C4-2B (cell line): ENCODE data around the gene RHNO1.
A peak's percentile ranks its signal among the peaks of the same experiment; 100 is the strongest.
"Not testable (repeated sequence)": the region's sequence is repeated elsewhere in the genome, so short reads cannot be mapped to it uniquely, and the experiment has no call there.

Experiments
- H3K27ac ChIP-seq: fragments of 450-650 bp; 2 replicates; pipeline ENCODE4 v1.5.1; 2017
- ZFX ChIP-seq: fragments of 450-650 bp; IDR thresholded peaks from 2 replicates; pipeline ENCODE4 v1.6.1; 2017
- TF ChIP-seq, protein P1 (sequence below): fragments of 450-650 bp; conservative IDR thresholded peaks from 2 replicates; pipeline ENCODE4 v1.5.1; 2017; ENCODE audit warnings: mild to moderate bottlenecking

The RHNO1 gene

DNA sequence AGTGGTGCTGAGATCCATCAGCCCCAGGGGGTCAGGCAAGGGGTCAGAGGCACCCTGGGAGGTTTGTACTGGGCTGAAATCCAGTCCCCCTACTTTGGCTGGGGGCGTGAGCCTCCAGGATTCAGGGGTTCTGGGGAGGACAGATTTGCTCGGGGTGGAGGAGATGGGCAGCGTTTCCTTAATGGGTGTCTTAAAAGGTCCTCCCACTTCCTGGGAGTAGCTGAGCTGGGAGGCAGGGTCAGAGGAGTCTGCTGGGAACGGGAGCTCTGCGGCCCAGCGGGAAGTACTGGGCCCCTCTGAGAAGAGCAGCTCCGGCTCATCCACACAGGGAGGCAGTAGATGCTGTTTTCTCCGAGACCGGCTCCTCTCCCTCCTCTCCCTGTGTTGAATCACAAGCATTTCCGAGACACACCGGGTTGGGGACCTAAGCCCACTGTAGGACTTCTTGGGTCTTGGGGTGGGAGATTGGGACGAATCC, 18.0 kb upstream of the RHNO1 start:
- TF ChIP-seq ZFX: no peak
- TF ChIP-seq, protein P1, sequence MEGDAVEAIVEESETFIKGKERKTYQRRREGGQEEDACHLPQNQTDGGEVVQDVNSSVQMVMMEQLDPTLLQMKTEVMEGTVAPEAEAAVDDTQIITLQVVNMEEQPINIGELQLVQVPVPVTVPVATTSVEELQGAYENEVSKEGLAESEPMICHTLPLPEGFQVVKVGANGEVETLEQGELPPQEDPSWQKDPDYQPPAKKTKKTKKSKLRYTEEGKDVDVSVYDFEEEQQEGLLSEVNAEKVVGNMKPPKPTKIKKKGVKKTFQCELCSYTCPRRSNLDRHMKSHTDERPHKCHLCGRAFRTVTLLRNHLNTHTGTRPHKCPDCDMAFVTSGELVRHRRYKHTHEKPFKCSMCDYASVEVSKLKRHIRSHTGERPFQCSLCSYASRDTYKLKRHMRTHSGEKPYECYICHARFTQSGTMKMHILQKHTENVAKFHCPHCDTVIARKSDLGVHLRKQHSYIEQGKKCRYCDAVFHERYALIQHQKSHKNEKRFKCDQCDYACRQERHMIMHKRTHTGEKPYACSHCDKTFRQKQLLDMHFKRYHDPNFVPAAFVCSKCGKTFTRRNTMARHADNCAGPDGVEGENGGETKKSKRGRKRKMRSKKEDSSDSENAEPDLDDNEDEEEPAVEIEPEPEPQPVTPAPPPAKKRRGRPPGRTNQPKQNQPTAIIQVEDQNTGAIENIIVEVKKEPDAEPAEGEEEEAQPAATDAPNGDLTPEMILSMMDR: no peak
- H3K27ac ChIP-seq: no peak overlapping the region

DNA sequence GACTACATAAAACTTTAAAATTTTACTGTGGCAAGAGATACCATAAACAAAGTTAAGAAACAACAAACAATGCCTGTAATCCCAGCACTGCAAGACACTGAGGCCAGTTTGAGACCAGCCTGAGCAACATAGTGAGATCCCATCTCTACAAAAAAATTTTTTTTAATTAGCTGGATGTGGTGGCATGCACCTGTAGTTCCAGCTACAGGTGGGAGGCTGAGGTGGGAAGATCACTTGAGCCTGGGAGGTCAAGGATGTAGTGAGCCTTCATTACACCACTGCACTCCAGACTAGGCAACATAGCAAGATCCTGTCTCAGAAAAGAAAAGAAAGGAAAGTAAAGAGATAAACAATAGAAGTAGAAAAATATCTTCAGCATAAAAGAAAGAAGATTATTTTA, 16.9 kb upstream of the RHNO1 start:
- TF ChIP-seq, protein P1: no peak
- no peak for TF ChIP-seq ZFX
- H3K27ac ChIP-seq: no peak overlapping the region

- H3K27ac ChIP-seq: no peak overlapping the region
- TF ChIP-seq, protein P1: no peak
- no peak for TF ChIP-seq ZFX
Observed at GRCh38 chr12:2862876-2863275, 14.1 kb upstream of the RHNO1 start.

DNA sequence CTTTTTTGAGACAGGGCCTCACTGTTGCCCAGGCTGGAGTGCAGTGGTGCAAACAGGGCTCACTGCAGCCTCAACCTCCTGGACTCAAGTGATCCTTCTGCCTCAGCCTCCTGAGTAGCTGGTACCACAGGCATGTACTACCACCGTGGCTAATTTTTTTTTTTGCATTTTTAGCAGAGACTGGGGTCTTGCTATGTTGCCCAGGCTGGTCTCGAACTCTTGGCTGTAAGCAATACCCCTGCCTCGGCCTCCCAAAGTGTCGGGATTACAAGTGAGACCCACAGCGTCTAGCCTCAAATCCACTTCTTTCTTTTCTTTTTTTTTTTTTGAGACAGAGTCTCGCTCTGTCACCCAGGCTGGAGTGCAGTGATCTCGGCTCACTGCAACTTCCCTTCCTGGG, 13.6 kb upstream of the RHNO1 start:
- H3K27ac ChIP-seq: not testable (repeated sequence)

GRCh38 chr12:2864198-2864597, 12.8 kb upstream of the RHNO1 start:
- TF ChIP-seq, protein P1: no peak
- TF ChIP-seq ZFX: no peak
- H3K27ac ChIP-seq: no peak overlapping the region

DNA sequence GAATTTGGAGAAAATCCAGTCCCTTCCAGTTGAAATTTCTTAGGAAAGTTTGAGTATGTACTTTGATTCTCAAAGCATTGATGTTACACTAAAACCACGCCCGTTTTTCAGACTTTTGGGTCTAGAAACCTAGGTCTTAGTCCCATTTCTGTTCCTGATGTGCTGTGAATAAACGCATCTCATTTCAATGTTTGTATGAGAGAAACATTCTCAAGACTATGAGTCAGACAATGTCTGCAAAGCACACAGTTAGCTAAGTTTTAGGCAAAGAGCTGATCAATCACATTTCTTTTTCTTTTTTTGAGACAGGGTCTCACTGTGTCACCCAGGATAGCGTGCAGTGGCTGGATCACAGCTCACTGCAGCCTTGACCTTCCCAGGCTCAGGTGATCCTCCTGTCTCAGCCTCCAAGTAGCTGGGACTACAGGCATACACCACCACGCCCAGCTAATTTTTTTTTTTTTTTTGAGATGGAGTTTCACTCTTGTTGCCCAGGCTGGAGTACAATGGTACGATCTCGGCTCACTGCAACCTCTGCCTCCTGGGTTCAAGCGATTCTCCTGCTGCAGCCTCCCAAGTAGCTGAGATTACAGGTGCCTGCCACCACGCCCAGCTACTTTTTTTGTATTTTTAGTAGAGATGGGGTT, 7.9 kb upstream of the RHNO1 start:
- H3K27ac ChIP-seq: not testable (repeated sequence)

DNA sequence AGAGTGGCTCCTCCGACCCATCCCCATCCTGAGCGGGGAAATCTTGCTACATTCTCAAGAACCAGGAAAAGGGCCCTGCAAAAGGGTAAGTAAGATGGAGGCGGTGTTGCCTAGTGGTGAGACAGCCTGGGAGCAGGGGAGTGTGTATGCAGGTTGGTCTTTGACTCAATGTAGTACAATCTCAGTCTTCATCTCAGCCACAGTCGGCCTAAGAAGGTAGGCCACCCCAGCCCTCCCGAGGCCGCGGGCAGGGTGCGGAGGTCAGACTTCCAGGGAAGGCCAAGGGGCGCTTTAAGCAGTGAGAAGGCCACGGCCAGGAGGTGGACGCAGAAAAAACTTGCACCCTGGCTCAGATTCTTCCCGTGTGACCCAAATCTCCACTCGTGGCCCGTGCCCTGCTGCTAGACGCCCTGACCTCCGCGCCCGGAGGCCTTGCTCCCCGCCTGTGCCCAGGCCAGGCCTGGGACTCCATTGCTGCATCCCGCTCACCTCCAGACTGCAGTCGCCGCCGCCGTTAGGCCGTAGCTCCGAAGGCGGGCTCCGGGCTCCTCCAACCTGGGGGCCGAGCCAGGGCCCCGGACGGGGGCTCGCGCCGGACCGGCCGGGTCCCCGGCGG, 484 bp upstream of the RHNO1 start:
- TF ChIP-seq ZFX: peak; percentile 99
- TF ChIP-seq, protein P1: no peak
- peak overlapping the region; percentile 90 for H3K27ac ChIP-seq

- TF ChIP-seq, protein P1: no peak
- peak overlapping the region; percentile 90 for H3K27ac ChIP-seq
Observed at GRCh38 chr12:2877953-2878732, 1.1 kb downstream of the RHNO1 start.
